Effector memory CD8-positive, alpha-beta T cell (primary cell): ENCODE data around the gene PROS1.
"Not testable (repeated sequence)": the region's sequence is repeated elsewhere in the genome, so short reads cannot be mapped to it uniquely, and the experiment has no call there.

Experiments
- ATAC-seq: fragments of 150-1000 bp; cut with Tn5 transposase; replicated peaks from 2 replicates; pipeline ENCODE4 v1.10.0; 2021; ENCODE audit warnings: mild to moderate bottlenecking, moderate library complexity
- DNase-seq, 3 experiments: peaks; one replicate each; pipeline ENCODE4 v3.0.0; 2021
- H3K27ac Mint-ChIP-seq, 2 donors: one replicate each; pipeline ENCODE4 v1.8.0; 2022; ENCODE audit warnings: mild to moderate bottlenecking in 2 of 2, mixed read lengths in 2 of 2, moderate library complexity in 2 of 2
- H3K27me3 Mint-ChIP-seq, 2 donors: one replicate each; pipeline ENCODE4 v1.8.0; 2022; ENCODE audit warnings: mixed read lengths in 2 of 2
- H3K36me3 Mint-ChIP-seq: one replicate; pipeline ENCODE4 v1.8.0; 2022; ENCODE audit warnings: mild to moderate bottlenecking, moderate library complexity, mixed read lengths; ENCODE audit not compliant: insufficient read depth
- H3K4me1 Mint-ChIP-seq, 2 donors: one replicate each; pipeline ENCODE4 v1.8.0; 2022; ENCODE audit warnings: low read depth in 2 of 2, mixed read lengths in 2 of 2
- H3K4me3 Mint-ChIP-seq, 2 donors: one replicate each; pipeline ENCODE4 v1.8.0; 2022; ENCODE audit warnings: mild to moderate bottlenecking in 2 of 2, mixed read lengths in 2 of 2, moderate library complexity in 2 of 2
- H3K9me3 Mint-ChIP-seq, 2 donors: one replicate each; pipeline ENCODE4 v1.8.0; 2022; ENCODE audit warnings: mixed read lengths in 2 of 2

The PROS1 gene

DNA sequence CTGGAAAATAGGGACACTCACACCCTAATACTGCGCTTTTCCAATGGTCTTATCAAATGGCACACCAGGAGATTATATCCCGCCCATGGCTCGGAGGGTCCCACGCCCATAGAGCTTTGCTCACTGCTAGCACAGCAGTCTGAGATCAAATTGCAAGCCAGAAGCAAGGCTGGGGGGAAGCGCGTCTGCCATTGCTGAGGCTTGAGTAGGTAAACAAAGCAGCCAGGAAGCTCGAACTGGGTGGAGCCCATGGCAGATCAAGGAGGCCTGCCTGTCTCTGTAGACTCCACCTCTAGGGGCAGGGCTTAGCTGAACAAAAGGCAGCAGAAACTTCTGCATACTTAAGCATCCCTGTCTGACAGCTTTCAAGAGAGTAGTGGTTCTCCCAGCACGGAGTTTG lies 23.7 kb downstream of the PROS1 start:
- H3K4me3 Mint-ChIP-seq, H3K4me1 Mint-ChIP-seq, H3K27ac Mint-ChIP-seq, H3K9me3 Mint-ChIP-seq, ATAC-seq, H3K36me3 Mint-ChIP-seq, DNase-seq: not testable (repeated sequence)
- peaks cover 34 to 42% of the 10 kb centered on the region in 2 donors for H3K27me3 Mint-ChIP-seq

DNA sequence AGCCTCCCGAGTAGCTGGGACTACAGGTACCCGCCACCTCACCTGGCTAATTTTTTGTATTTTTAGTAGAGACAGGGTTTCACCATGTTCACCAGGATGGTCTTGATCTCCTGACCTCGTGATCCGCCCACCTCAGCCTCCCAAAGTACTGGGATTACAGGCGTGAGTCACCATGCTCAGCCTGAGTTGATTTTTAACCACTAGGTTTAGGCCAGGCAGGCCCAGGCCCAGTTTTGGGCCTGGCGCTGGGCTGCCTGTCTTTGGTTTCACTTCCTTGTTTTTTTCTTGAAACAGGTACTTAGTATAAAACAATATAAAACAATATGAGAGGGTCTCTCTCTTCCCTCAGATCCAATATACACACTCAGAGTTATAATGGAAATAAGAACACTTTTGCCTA lies 36.2 kb downstream of the PROS1 start:
- ATAC-seq, H3K27me3 Mint-ChIP-seq, H3K4me3 Mint-ChIP-seq, H3K36me3 Mint-ChIP-seq, DNase-seq, H3K9me3 Mint-ChIP-seq, H3K4me1 Mint-ChIP-seq, H3K27ac Mint-ChIP-seq: not testable (repeated sequence)

DNA sequence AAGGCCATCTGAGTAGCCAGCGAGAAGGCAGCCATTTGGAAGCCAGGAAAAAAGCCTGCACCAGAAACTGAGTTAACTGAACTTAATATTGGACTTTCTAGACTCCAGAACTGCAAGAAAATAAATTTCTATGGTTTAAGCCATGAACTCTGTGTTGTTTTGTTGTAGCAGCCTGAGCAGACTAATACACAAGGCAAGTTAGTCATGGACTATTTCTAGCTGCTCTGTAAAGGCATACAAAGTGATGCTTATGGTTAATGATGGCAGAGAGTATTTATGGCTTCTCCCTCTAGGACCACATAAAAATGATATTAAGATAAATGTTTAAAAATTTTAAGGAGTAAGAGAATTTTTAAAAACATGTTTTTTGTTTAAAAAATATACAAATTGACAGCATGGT lies 37.1 kb downstream of the PROS1 start:
- ATAC-seq, result no peak
- H3K9me3 Mint-ChIP-seq, result no peaks in the 10 kb centered on the region
- H3K36me3 Mint-ChIP-seq, result no peaks in the 10 kb centered on the region
- no peak overlapping the region for H3K27ac Mint-ChIP-seq
- DNase-seq, result no peak
- H3K4me3 Mint-ChIP-seq, result no peak overlapping the region
- no peaks in the 10 kb centered on the region for H3K4me1 Mint-ChIP-seq
- H3K27me3 Mint-ChIP-seq, result no peaks in the 10 kb centered on the region

DNA sequence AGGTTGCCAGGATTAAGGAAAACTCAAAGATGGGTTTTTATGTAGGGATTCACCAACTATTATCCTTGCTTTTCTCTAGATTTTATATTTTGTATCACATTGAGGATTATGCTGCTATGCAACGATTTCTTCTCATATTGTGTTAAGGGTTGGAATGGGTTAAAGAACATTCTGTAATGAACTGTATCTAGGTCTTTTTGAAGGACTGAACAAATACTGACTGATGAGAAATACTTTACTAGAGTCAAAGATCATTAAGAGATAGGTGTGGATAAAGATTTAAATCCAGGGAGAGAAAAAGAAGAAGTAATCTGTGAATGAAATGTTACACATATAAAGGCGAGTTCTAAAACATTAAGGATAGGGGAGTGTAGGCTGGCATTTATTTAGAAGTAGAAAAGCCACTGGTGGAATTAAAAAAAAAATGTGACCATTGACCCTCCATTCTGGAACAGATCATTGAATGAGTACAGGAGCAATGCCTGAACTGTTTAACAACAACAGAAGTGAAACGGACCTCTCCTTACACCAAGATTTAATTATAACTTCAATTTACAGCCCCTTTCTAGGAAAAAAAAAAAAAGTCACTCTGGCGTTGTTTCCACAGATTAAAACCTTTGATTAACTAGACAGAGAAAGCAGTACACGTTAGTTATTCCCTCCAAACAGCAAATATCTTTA lies 39.2 kb downstream of the PROS1 start:
- Mint-ChIP-seq H3K4me3 (no peak overlapping the region), H3K4me1 (no peaks in the 10 kb centered on the region), H3K27ac (no peak overlapping the region), H3K9me3 (no peaks in the 10 kb centered on the region), H3K27me3 (no peaks in the 10 kb centered on the region), H3K36me3 (no peaks in the 10 kb centered on the region)
- ATAC-seq (no peak), DNase-seq (no peak)

DNA sequence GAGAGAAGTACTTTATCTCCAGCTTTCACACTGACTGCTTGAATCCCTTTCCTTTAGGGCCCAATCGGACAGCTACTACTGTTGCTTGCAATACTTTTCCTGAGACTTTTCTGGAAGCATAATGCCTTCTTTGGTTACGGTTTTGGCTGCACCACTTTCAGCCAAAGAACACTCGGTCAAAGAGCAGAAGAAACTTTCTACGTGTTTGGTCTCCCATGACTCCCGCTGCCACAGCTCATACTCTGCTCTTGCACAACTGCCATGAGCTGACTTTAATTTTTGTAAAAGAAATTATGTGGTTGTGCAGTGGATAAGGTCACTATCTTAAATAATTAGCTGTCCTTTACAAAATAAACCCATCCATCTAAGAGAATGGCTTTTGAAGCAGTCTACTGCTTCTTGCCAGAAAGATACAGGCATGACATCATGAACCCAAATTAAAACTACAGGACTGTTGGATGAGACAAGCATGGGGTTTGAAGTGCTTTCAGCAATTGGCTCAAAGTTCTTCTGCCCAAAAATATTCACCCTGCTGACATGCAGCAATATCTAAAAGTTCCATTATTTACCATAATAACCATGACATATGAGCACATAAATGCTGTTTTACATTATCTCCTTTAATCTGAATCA lies 42.0 kb downstream of the PROS1 start:
- no peaks in the 10 kb centered on the region for H3K36me3 Mint-ChIP-seq
- H3K4me3 Mint-ChIP-seq, result no peak overlapping the region
- H3K9me3 Mint-ChIP-seq, result no peaks in the 10 kb centered on the region
- H3K27me3 Mint-ChIP-seq, result peaks cover 0 to 6% of the 10 kb centered on the region in 2 donors
- DNase-seq, result no peak
- ATAC-seq, result no peak
- H3K4me1 Mint-ChIP-seq, result no peaks in the 10 kb centered on the region
- H3K27ac Mint-ChIP-seq, result no peak overlapping the region

DNA sequence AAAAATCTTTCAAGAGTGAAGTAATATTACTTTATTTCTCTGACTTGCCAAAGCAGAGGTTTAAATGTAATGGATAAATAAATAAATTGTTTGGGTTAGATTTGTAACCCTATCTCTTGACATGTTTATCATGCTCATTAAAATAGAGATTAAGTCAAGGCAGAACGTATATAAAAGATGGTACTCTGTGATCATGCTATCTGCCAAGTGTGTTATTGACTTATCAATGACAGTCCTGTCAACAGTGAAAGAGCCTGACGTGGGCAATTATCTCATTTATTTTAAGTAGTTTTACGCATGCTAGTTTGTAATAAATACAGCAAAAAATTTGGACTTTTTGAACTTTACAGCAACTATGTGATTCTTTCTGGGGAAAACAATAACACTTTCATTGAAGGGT lies 43.7 kb downstream of the PROS1 start:
- Mint-ChIP-seq H3K27me3 (peaks cover 0 to 13% of the 10 kb centered on the region in 2 donors), H3K4me1 (no peaks in the 10 kb centered on the region), H3K27ac (no peak overlapping the region), H3K36me3 (no peaks in the 10 kb centered on the region), H3K4me3 (no peak overlapping the region), H3K9me3 (no peaks in the 10 kb centered on the region)
- ATAC-seq, result no peak
- DNase-seq, result no peak

DNA sequence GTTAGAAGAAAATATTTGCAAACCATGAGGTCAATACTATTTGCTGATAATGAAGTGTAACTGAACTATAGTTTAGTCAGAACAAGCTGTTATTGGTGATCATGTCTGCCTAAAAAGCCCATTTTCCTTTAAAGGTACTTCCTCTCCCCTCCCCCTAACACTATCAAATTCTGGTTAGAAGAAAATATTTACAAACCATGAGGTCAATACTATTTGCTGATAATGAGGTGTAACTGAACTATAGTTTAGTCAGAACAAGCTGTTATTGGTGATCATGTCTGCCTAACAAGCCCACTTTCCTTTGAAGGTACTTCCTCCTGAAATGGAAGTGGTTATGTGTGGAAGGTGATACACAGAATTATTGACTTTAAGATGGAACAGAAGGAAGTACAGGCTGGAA lies 46.9 kb downstream of the PROS1 start:
- H3K4me1 Mint-ChIP-seq, result no peaks in the 10 kb centered on the region

DNA sequence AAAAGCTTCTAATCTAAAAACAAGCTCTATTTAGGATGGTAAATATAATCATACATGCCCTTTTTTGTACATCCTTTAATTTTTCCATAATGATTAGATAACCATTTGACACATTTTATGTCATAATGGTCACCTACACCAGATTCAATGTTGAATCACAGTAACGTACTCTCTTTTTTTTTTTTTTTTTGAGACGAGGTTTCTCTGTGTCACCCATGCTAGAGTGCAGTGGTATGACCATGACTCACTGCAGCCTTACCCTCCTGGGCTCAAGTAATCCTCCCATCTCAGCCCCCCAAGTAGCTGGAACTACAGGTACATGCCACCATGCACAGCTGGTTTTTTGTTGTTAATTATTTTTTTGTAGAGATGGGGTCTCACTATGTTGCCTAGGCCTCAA lies 49.2 kb downstream of the PROS1 start:
- DNase-seq (no peak), ATAC-seq (no peak)
- no peaks in the 10 kb centered on the region for H3K9me3 Mint-ChIP-seq
- H3K36me3 Mint-ChIP-seq, result no peaks in the 10 kb centered on the region
- no peak overlapping the region for H3K27ac Mint-ChIP-seq
- H3K27me3 Mint-ChIP-seq, result peaks cover 6 to 16% of the 10 kb centered on the region in 2 donors
- H3K4me3 Mint-ChIP-seq, result no peak overlapping the region
- no peaks in the 10 kb centered on the region for H3K4me1 Mint-ChIP-seq

More for the DNA sequence above, 46.9 kb downstream of the PROS1 start:
- peaks cover 3 to 16% of the 10 kb centered on the region in 2 donors for H3K27me3 Mint-ChIP-seq
- no peak overlapping the region for H3K4me3 Mint-ChIP-seq
- ATAC-seq, result no peak
- no peaks in the 10 kb centered on the region for H3K9me3 Mint-ChIP-seq
- DNase-seq, result no peak
- H3K27ac Mint-ChIP-seq, result no peak overlapping the region
- H3K36me3 Mint-ChIP-seq, result no peaks in the 10 kb centered on the region

DNA sequence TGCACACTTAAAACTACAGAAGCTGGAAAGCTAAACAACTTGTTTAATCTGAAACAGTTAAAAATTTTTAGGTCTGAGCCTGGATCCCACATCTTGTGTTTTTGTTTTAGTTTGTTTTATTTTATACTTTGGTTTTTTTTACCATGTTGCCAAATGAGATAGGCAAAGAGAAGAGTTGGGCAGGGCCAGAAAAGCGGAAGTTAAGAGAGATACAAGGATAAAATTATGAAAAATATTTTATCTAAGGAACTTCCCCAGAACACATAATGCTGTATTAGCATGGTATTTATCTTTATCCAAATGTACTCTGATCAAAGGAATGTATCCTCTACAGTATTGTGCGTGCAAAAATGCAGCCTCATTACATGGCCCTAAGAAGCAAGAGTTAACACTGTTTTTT lies 50.7 kb downstream of the PROS1 start:
- no peak overlapping the region for H3K27ac Mint-ChIP-seq
- ATAC-seq (no peak), DNase-seq (no peak)
- no peaks in the 10 kb centered on the region for H3K9me3 Mint-ChIP-seq
- H3K27me3 Mint-ChIP-seq, result peaks cover 6 to 16% of the 10 kb centered on the region in 2 donors
- H3K4me3 Mint-ChIP-seq, result no peak overlapping the region
- H3K4me1 Mint-ChIP-seq, result no peaks in the 10 kb centered on the region
- H3K36me3 Mint-ChIP-seq, result no peaks in the 10 kb centered on the region

DNA sequence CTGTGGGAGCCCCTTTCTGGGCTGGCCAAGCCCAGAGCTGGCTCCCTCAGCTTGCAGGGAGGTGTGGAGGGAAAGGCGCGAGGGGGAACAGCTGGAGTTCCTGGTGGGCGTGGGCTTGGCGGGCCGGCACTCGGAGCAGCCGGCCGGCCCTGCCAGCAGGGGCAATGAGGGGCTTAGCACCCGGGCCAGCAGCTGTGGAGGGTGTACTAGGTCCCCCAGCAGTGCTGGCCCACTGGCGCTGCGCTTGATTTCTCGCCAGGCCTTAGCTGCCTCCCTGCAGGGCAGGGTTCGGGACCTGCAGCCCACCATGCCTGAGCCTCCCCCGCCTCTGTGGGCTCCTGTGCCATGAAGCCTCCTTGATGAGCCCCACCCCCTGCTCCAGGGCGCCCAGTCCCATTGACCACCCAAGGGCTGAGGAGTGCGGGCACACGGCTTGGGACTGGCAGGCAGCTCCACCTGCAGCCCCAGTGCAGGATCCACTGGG lies 56.1 kb downstream of the PROS1 start:
- ATAC-seq, H3K27me3 Mint-ChIP-seq, H3K4me3 Mint-ChIP-seq, H3K36me3 Mint-ChIP-seq, H3K4me1 Mint-ChIP-seq, DNase-seq, H3K27ac Mint-ChIP-seq, H3K9me3 Mint-ChIP-seq: not testable (repeated sequence)

DNA sequence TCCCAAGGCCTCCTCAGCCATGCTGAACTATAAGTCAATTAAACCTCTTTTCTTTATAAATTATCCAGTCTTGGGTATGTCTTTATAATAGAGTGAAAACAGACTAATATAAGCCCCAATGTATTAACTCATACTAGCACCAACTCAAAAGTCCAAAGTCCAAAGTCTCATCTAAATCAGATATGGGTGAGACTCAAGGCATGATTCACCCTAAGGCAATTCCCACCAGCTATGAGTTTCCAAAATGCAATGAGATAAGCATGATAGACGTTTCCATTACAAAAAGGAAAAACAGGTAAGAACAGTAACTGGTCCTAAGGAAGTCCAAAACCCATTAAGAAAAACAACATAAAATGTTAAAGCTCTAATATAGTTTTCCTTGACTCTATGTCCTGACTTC lies 60.1 kb downstream of the PROS1 start:
- H3K36me3 Mint-ChIP-seq, H3K27ac Mint-ChIP-seq, ATAC-seq, H3K4me3 Mint-ChIP-seq, H3K4me1 Mint-ChIP-seq, H3K27me3 Mint-ChIP-seq, H3K9me3 Mint-ChIP-seq, DNase-seq: not testable (repeated sequence)

DNA sequence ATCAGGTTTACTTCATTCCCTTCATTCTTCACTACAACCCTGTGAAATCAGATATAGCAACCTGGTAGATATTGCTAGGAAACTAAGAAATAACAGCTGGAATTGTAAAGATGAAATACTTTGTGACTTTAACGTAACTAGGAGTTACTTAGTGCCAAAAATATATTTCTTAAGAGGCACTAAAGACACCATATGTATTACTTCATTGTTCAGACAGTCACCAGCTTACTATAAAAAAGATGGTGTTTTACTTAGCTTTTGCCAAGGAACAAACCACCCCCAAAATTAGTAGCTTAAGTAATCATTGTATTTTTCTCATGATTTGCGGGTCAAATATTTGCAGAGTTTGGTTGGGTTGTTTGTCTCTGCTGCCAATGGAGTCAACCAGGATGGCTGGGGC lies 62.5 kb downstream of the PROS1 start:
- peaks cover 0 to 6% of the 10 kb centered on the region in 2 donors for H3K9me3 Mint-ChIP-seq
- H3K36me3 Mint-ChIP-seq, result no peaks in the 10 kb centered on the region
- H3K4me1 Mint-ChIP-seq, result no peaks in the 10 kb centered on the region
- H3K4me3 Mint-ChIP-seq, result no peak overlapping the region
- H3K27ac Mint-ChIP-seq, result no peak overlapping the region
- no peak for DNase-seq
- ATAC-seq, result no peak
- peaks cover 0 to 4% of the 10 kb centered on the region in 2 donors for H3K27me3 Mint-ChIP-seq

DNA sequence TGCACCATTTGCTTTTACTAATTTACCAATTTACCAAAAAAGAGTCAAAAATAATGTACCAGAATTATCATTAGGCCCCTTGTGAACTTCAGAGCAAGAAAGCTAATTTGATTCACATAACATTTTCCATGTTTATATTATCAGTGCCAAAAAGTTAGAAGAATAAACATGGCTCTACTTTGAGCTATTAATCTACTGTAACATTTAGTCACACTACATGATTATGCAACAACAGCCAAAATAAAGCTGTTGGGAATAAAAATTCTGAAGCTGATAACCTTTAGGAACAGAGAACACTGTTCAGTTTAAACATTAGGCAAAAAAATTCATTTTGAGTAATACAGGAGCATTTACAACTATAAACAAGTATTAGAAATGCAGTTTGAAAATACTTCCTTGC lies 63.6 kb downstream of the PROS1 start:
- Mint-ChIP-seq H3K4me1 (no peaks in the 10 kb centered on the region), H3K27me3 (peaks cover 0 to 4% of the 10 kb centered on the region in 2 donors), H3K36me3 (no peaks in the 10 kb centered on the region), H3K27ac (no peak overlapping the region), H3K9me3 (peaks cover 0 to 6% of the 10 kb centered on the region in 2 donors), H3K4me3 (no peak overlapping the region)
- DNase-seq (no peak), ATAC-seq (no peak)

DNA sequence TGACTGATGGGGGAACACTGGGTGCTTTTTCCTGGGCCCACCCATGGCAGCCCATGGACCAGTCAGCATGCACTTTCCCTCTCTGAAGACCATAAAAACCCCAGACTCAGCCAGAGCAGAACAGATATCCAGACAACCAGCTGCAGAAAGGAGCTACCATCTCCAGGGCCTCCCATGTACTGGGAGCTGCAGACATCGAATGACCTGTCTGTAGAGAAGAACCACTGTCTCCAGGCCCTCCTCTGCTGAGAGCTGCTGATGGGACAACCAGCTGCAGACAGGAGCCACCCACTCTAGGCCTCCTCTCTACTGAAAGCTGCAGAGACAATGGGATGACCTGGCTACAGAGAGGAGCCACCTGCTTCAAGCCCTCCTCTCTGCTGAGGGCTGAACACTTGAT lies 66.6 kb downstream of the PROS1 start:
- no peaks in the 10 kb centered on the region for H3K27me3 Mint-ChIP-seq
- peaks cover 0 to 1% of the 10 kb centered on the region in 2 donors for H3K9me3 Mint-ChIP-seq
- ATAC-seq (no peak), DNase-seq (no peak)
- no peaks in the 10 kb centered on the region for H3K4me1 Mint-ChIP-seq
- H3K36me3 Mint-ChIP-seq, result peaks cover 3% of the 10 kb centered on the region
- no peak overlapping the region for H3K27ac Mint-ChIP-seq
- H3K4me3 Mint-ChIP-seq, result no peak overlapping the region
